Epithelial cell of esophagus (primary cell): ENCODE measurements around the gene CPNE4.

ENCODE experiments used
- DNase-seq: peaks from one replicate; pipeline ENCODE4 v3.0.0; 2010; ENCODE audit warnings: low read depth
- H3K4me3 ChIP-seq: 2 replicates; pipeline ENCODE4 v1.5.1; 2011; ENCODE audit warnings: mild to moderate bottlenecking, low read length, control low read depth
- CTCF ChIP-seq: IDR thresholded peaks from 2 replicates; pipeline ENCODE4 v1.5.1; 2011; ENCODE audit warnings: low read depth, mild to moderate bottlenecking, low read length, control low read depth, inconsistent platforms; ENCODE audit not compliant: insufficient read depth; ENCODE audit errors: missing control alignments

CPNE4 gene

DNA sequence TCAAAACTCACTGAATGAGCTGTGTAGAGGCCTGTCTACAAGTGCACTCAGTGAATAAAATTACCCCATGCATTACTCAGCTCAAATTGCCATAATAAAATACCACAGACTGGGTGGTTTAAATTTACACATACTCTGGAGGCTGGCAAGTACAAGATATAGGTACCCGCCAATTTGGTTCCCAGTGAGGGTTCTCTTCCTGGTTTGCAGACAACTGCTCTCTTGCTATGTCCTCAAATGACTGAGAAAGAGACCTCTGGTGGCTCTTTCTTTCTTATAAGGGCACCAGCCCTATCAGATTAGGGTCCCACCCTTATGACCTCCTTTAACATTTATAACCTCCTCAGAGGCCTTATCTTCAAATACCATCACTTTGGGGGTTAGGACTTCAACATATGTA, 237.0 kb downstream of the CPNE4 start:
- H3K4me3 ChIP-seq, result no peak overlapping the region
- TF ChIP-seq CTCF, result no peak
- no peak for DNase-seq

GRCh38 chr3:131796558-131797198, 238.1 kb downstream of the CPNE4 start:
- H3K4me3 ChIP-seq, result no peak overlapping the region
- TF ChIP-seq CTCF, result no peak
- no peak for DNase-seq

DNA sequence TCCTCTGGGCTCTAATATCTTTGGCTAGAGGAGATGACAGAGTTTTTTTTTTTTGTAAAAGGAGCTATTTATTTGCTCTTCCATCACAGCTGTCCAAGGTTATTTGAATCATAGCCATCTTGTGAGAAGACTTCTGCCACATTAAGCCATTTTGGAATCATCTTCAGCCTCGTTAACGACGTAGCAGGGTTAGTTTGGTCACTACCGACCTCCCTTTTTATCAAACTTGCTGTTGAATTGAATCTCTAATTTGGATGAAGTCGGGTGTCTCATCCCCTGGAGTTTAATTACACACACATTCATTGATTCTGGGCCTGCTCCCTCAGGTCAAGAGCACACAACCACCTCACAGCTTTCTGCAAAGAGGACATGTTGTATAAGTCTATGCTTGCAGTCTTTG, 238.7 kb downstream of the CPNE4 start:
- no peak for DNase-seq
- H3K4me3 ChIP-seq, result no peak overlapping the region
- TF ChIP-seq CTCF, result no peak

DNA sequence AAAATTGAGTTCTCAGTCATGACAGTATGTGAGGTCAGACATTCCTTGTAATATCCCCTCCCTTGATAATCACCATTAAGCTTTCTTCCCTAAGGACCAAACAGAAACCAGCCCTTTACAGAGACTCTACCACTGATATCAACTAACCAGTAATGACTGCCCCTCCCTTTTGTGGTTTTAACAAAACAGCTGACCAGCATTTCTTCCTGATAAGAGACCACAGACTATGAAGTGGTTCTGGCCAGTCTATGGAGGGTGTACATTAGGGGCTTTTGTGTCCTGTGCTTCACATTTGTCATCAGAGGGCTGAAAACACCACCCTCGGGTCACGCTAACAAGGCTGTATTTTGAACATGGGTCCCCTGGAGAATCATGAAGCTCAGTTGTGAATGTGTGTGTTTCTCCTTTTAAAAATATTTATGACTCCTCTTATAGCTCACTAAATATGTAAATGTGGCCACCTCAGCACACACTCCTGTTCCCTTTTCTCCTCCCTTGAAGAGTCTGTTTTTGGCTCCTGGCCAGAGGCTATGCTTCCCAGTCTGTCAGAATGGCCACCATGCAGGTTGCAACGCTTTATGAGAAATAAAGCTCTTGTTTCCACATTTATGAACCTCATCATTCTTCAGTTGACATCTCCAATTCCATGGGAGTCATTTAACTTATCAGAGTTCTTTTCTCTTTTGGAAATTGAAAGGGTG, 239.3 kb downstream of the CPNE4 start:
- H3K4me3 ChIP-seq, result no peak overlapping the region
- TF ChIP-seq CTCF, result no peak
- no peak for DNase-seq

- peak; percentile 67 for DNase-seq
- no peak overlapping the region for H3K4me3 ChIP-seq
- peak; percentile 94 for TF ChIP-seq CTCF
Measured at GRCh38 chr3:131794766-131795388, 239.9 kb downstream of the CPNE4 start.

GRCh38 chr3:131793870-131794269, 240.9 kb downstream of the CPNE4 start:
- no peak for TF ChIP-seq CTCF
- DNase-seq, result no peak
- H3K4me3 ChIP-seq, result no peak overlapping the region
